Measurements from ENCODE around the gene KDM4E.

- no peak for TF ChIP-seq EZH2phosphoT487 (IDR thresholded peaks at IDR 0.05; ENCODE audit: insufficient read depth, low read depth)
- TF ChIP-seq EZH2 (IDR thresholded peaks at IDR 0.05; ENCODE audit: insufficient read depth, poor library complexity, severe bottlenecking) = no peak
Observed at GRCh38 chr11:95076416-95076815, 51.4 kb downstream of the KDM4E start.
